Mesodermal cell (in vitro differentiated cells): Measurements from ENCODE around the gene APOBEC3A.
"Not testable (repeated sequence)": the region's sequence is repeated elsewhere in the genome, so short reads cannot be mapped to it uniquely, and the experiment has no call there.

Experiments
- H3K27ac ChIP-seq: 2 replicates; pipeline ENCODE4 v1.7.0; 2013; ENCODE audit warnings: mild to moderate bottlenecking, low read depth, low read length, moderate library complexity; ENCODE audit not compliant: severe bottlenecking
- H3K36me3 ChIP-seq: 2 replicates; pipeline ENCODE4 v1.7.1; 2013; ENCODE audit warnings: mild to moderate bottlenecking, low read length, moderate library complexity; ENCODE audit not compliant: control insufficient read depth, insufficient read depth
- H3K4me1 ChIP-seq: one replicate; pipeline ENCODE4 v1.7.1; 2013; ENCODE audit warnings: mild to moderate bottlenecking, low read length; ENCODE audit not compliant: insufficient read depth, control insufficient read depth, poor library complexity, severe bottlenecking
- H3K4me3 ChIP-seq: 2 replicates; pipeline ENCODE4 v1.7.0; 2013; ENCODE audit warnings: low read length, control low read depth, mild to moderate bottlenecking; ENCODE audit not compliant: insufficient read depth, poor library complexity, severe bottlenecking; ENCODE audit errors: extremely low read depth
- H3K9me3 ChIP-seq: 2 replicates; pipeline ENCODE4 v1.7.1; 2013; ENCODE audit warnings: mild to moderate bottlenecking, low read length, moderate library complexity; ENCODE audit not compliant: control insufficient read depth
- WGBS, 2 experiments: methylation state at CpG; one replicate each; pipeline ENCODE4 v1.1.5; 2013; ENCODE audit warnings: missing lambda C conversion rate in 2 of 2; ENCODE audit not compliant: insufficient coverage in 2 of 2; 5-methylcytosine and 5-hydroxymethylcytosine counted together

Gene APOBEC3A

DNA sequence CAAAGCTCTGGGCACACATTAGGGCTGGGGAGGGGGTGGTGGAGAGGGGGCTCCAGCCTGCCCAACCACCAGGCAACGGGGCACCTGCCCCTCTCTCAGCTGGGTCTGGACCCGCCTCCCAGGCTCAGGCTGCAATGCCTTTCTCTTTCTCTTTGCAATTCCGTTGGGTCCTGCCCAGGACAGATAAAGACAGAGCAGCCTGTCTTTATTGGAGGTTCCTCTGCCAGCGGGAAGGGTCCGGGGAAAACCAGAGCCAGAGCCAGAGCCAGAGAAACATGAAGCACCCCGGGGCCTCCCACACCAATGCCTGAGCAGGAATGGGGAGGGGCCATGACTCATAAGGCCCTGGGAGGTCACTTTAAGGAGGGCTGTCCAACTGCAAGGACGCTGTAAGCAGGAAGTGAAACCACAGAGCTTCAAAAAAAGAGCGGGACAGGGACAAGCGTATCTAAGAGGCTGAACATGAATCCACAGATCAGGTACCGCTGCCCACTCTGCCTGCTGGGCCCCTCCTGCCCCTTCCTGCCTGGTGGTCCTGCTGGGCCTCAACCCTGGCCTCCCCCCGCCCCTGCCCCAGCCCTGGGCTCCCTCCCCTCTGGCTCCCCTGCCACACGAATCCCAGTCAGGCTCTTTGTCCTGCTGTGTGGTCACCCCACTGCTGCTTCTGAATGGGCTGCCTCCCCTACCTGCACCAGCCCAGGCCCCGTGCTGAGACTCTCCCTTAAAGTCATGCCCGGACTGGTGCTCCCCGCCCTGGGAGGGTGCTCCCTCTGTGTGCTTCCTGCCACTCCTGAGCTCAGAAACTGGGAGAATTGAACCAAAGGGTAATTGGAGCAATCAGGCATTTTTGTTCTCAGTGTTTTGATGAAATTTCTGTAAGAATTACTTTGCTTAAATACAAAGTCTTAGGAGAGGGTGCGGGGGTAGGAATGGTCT is 24.9 kb downstream of the APOBEC3A start, which contains the start of gene APOBEC3B:
APOBEC3B (plus strand) TSS at position 356 of the 936 bp plus-strand sequence; CDS start at position 463, 107 bp downstream.
- WGBS, 2 experiments = 51 to 53% methylated on average over 12 to 14 of the region's 16 CpGs
- no peak within 1 kb of the TSS for H3K27ac ChIP-seq
- peak within 1 kb of the TSS; percentile 5 for H3K4me3 ChIP-seq

GRCh38 chr22:38984224-38984623 is 26.8 kb downstream of the APOBEC3A start:
- H3K27ac ChIP-seq = no peak overlapping the region
- no peak overlapping the region for H3K4me3 ChIP-seq
- no peaks in the 10 kb centered on the region for H3K36me3 ChIP-seq
- WGBS, 2 experiments = 90 to 100% methylated on average over 1 to 2 of the region's 2 CpGs
- H3K4me1 ChIP-seq = peaks cover 3% of the 10 kb centered on the region
- H3K9me3 ChIP-seq = peaks cover 23% of the 10 kb centered on the region

More for the DNA sequence above, 24.9 kb downstream of the APOBEC3A start, which contains the start of gene APOBEC3B:
- peaks cover 3% of the 10 kb centered on the region for H3K4me1 ChIP-seq
- H3K9me3 ChIP-seq = peaks cover 25% of the 10 kb centered on the region
- no peaks in the 10 kb centered on the region for H3K36me3 ChIP-seq

DNA sequence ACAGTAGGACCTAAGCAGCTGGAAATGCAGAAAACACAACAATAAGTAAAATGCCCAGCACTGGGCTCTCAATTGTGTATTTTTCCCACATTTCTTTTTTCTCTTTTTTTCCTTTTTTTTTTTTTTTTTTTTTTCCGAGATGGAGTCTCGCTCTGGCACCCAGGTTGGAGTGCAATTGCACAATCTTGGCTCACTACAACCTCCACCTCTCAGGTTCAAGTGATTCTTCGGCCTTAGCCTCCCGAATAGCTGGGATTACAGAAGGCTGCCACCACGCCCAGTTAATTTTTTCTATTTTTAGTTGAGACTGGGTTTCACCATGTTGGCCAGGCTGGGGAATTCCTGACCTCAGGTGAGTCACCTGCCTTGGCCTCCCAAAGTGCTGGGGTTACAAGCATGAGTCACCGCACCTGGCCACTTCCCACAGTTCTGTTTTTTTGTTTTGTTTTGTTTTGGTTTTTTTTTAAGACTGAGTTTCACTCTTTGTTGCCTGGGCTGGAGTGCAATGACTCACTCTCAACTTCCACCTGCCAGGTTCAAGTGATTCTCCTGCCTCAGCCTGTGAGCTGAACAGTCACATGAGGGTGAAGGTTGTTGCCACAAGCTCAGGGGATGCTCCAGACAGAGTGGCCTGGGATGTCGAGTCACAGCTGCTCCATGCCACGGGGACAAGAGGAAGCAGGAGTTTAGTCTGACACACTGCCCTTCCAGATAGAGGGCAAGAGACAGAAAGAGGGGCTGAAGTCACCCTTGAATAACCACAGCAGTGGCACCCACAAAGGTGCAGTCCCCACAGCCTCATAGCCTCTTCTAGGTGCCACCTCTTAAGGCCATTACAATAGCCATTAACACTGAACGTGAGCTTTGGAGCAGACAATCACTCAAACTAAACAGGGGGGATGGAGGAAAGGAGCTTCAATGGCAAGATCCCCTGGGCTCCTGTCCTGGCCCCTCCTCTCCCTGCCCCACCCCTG is 27.7 kb downstream of the APOBEC3A start:
- not testable (repeated sequence) for H3K4me1 ChIP-seq, H3K4me3 ChIP-seq, H3K27ac ChIP-seq, H3K36me3 ChIP-seq
- WGBS, 2 experiments = 76 to 100% methylated on average over 3 to 4 of the region's 9 CpGs
- H3K9me3 ChIP-seq = peaks cover 23% of the 10 kb centered on the region

DNA sequence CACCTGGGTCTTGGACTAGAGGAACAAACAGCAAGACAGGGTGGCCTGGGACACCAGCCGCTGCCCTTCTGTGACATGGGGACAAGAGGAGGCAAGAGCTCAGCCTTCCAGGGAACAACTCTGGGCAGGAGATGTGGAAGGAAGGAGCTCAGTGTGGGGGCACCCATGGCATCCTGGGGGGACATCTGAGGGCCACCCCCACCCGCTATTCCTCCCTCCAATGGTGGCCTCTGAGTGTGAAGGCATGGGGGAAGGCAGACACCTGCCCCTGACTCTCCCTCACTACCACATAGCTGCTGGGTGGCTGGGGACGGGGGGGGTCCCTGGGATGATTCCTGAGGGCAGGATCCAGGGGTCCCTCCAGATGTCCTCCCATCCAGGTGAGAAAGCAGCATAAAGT is 29.2 kb downstream of the APOBEC3A start:
- Histone ChIP-seq H3K4me3 (no peak overlapping the region), H3K27ac (no peak overlapping the region), H3K4me1 (peaks cover 3% of the 10 kb centered on the region), H3K36me3 (no peaks in the 10 kb centered on the region), H3K9me3 (peaks cover 23% of the 10 kb centered on the region)
- 89 to 100% methylated on average over 1 to 2 of the region's 3 CpGs for WGBS, 2 experiments

- no peaks in the 10 kb centered on the region for H3K36me3 ChIP-seq
- 80 to 87% methylated on average over 5 to 8 of the region's 8 CpGs for WGBS, 2 experiments
- no peak overlapping the region for H3K4me3 ChIP-seq
- peaks cover 23% of the 10 kb centered on the region for H3K9me3 ChIP-seq
- no peak overlapping the region for H3K27ac ChIP-seq
- no peaks in the 10 kb centered on the region for H3K4me1 ChIP-seq
Observed at GRCh38 chr22:38987171-38987895, 29.9 kb downstream of the APOBEC3A start.

GRCh38 chr22:38989466-38989865 is 32.1 kb downstream of the APOBEC3A start:
- 95 to 100% methylated on average over 3 to 6 of the region's 6 CpGs for WGBS, 2 experiments
- H3K4me3 ChIP-seq = no peak overlapping the region
- H3K4me1 ChIP-seq = no peaks in the 10 kb centered on the region
- H3K36me3 ChIP-seq = no peaks in the 10 kb centered on the region
- peaks cover 4% of the 10 kb centered on the region for H3K9me3 ChIP-seq
- no peak overlapping the region for H3K27ac ChIP-seq

GRCh38 chr22:38992871-38993371 is 35.5 kb downstream of the APOBEC3A start:
- not testable (repeated sequence) for H3K4me3 ChIP-seq, H3K27ac ChIP-seq, H3K36me3 ChIP-seq, H3K4me1 ChIP-seq, H3K9me3 ChIP-seq
- 38 to 39% methylated on average over 3 to 7 of the region's 12 CpGs for WGBS, 2 experiments

GRCh38 chr22:38996105-38996504 is 38.7 kb downstream of the APOBEC3A start:
- 80 to 83% methylated on average over 1 to 4 of the region's 6 CpGs for WGBS, 2 experiments
- no peaks in the 10 kb centered on the region for H3K9me3 ChIP-seq

GRCh38 chr22:38997518-38997917 is 40.1 kb downstream of the APOBEC3A start:
- Histone ChIP-seq H3K36me3 (no peaks in the 10 kb centered on the region), H3K4me1 (no peaks in the 10 kb centered on the region), H3K4me3 (no peak overlapping the region), H3K9me3 (no peaks in the 10 kb centered on the region), H3K27ac (no peak overlapping the region)
- WGBS, 2 experiments = 78 to 100% methylated on average over 1 to 2 of the region's 3 CpGs

More at GRCh38 chr22:38996105-38996504, 38.7 kb downstream of the APOBEC3A start:
- no peak overlapping the region for H3K4me3 ChIP-seq
- no peak overlapping the region for H3K27ac ChIP-seq
- no peaks in the 10 kb centered on the region for H3K36me3 ChIP-seq
- no peaks in the 10 kb centered on the region for H3K4me1 ChIP-seq

- no peaks in the 10 kb centered on the region for H3K4me1 ChIP-seq
- no peak overlapping the region for H3K4me3 ChIP-seq
- WGBS, 2 experiments = 50 to 56% methylated on average over 4 to 7 of the region's 7 CpGs
- H3K36me3 ChIP-seq = no peaks in the 10 kb centered on the region
- H3K9me3 ChIP-seq = no peaks in the 10 kb centered on the region
- no peak overlapping the region for H3K27ac ChIP-seq
Observed at GRCh38 chr22:39003165-39003638, 45.8 kb downstream of the APOBEC3A start.
